ENCODE measurements around the gene SH3GLB2. TPM values are rescaled to one million over a fixed set of nuclear protein-coding genes. Genes with fewer than 3 reads are reported as not detected.
"Not testable (repeated sequence)": the region's sequence is repeated elsewhere in the genome, so short reads cannot be mapped to it uniquely, and the experiment has no call there.

SH3GLB2 gene
- polyA plus RNA-seq, 3 donors from 2014 or later, result 20.4 to 42.2 (median 24.1) TPM

- peaks cover 0 to 1% (median 0%) of the 10 kb centered on the region in 3 donors for H3K27me3 Mint-ChIP-seq (ENCODE audit: low read depth in 3 of 3)
- H3K9me3 Mint-ChIP-seq, result no peaks in the 10 kb centered on the region
- DNase-seq, result no peak
- no peak overlapping the region for H3K4me3 Mint-ChIP-seq
- H3K27ac Mint-ChIP-seq, result no peak overlapping the region
- peaks cover 0 to 8% (median 0%) of the 10 kb centered on the region in 3 donors for H3K36me3 Mint-ChIP-seq
- no peaks in the 10 kb centered on the region for H3K4me1 Mint-ChIP-seq
Measured at GRCh38 chr9:129007766-129008468, 20.2 kb downstream of the SH3GLB2 start.

GRCh38 chr9:129007035-129007765 lies 20.9 kb downstream of the SH3GLB2 start:
- Mint-ChIP-seq H3K4me1 (no peaks in the 10 kb centered on the region), H3K36me3 (peaks cover 0 to 15% (median 0%) of the 10 kb centered on the region in 3 donors), H3K4me3 (no peak overlapping the region), H3K27me3 (ENCODE audit: low read depth in 3 of 3) (peaks cover 0 to 1% (median 0%) of the 10 kb centered on the region in 3 donors), H3K27ac (no peak overlapping the region), H3K9me3 (no peaks in the 10 kb centered on the region)
- DNase-seq, result no peak

GRCh38 chr9:129006328-129007034 lies 21.6 kb downstream of the SH3GLB2 start:
- Mint-ChIP-seq H3K4me3 (no peak overlapping the region), H3K36me3 (peaks cover 0 to 20% (median 0%) of the 10 kb centered on the region in 3 donors), H3K9me3 (no peaks in the 10 kb centered on the region), H3K27ac (peak overlapping the region in 4 of 6 donors; percentile 31 to 70 (median 52)), H3K27me3 (ENCODE audit: low read depth in 3 of 3) (peaks cover 0 to 1% (median 0%) of the 10 kb centered on the region in 3 donors), H3K4me1 (no peaks in the 10 kb centered on the region)
- peak; percentile 12 to 31 (median 19) for DNase-seq

DNA sequence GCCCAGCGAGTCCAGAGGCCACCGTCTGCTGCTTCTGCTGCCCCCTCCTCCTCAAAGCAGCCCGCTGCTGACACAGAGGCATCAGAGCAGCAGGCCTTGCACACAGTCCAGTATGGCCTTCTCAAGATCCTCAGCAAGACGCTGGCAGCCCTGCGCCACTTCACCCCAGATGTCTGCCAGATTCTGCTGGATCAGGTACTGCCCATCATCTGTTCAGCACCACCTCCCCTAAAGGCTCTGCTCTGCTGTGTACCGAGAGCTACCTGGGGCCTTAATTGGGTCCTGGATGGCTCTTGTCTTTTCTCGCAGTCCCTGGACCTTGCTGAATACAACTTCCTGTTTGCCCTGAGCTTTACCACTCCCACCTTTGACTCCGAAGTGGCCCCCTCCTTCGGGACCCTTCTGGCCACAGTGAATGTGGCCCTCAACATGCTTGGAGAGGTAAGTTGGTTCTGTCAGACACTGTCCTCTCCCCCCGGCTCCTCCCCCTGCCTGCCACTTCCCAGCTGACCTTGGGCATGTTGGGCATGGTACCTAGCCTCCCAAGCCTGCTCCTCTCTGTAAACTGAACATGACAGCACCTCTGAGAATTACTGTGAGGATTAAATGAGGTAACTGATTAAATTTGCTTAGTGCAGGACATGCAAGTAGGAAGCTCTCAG lies 22.7 kb downstream of the SH3GLB2 start:
- H3K27me3 Mint-ChIP-seq (ENCODE audit: low read depth in 3 of 3), result peaks cover 0 to 3% (median 0%) of the 10 kb centered on the region in 3 donors
- H3K27ac Mint-ChIP-seq, result peak overlapping the region in 2 of 6 donors; percentile 4 to 68
- no peaks in the 10 kb centered on the region for H3K4me1 Mint-ChIP-seq
- no peak overlapping the region for H3K4me3 Mint-ChIP-seq
- no peak for DNase-seq
- peaks cover 0 to 28% (median 6%) of the 10 kb centered on the region in 3 donors for H3K36me3 Mint-ChIP-seq
- no peaks in the 10 kb centered on the region for H3K9me3 Mint-ChIP-seq

GRCh38 chr9:129004173-129004572 lies 24.0 kb downstream of the SH3GLB2 start:
- not testable (repeated sequence) for H3K4me1 Mint-ChIP-seq; H3K9me3 Mint-ChIP-seq; H3K27me3 Mint-ChIP-seq (ENCODE audit: low read depth in 3 of 3); DNase-seq; H3K4me3 Mint-ChIP-seq; H3K27ac Mint-ChIP-seq
- peaks cover 4 to 34% (median 6%) of the 10 kb centered on the region in 3 donors for H3K36me3 Mint-ChIP-seq

- peak overlapping the region in 1 of 6 donors; percentile 19 for H3K27ac Mint-ChIP-seq
- no peak overlapping the region for H3K4me3 Mint-ChIP-seq
- no peak for DNase-seq
- H3K4me1 Mint-ChIP-seq, result no peaks in the 10 kb centered on the region
- H3K36me3 Mint-ChIP-seq, result peaks cover 4 to 34% (median 6%) of the 10 kb centered on the region in 3 donors
- H3K9me3 Mint-ChIP-seq, result no peaks in the 10 kb centered on the region
- H3K27me3 Mint-ChIP-seq (ENCODE audit: low read depth in 3 of 3), result peaks cover 0 to 3% (median 0%) of the 10 kb centered on the region in 3 donors
Measured at GRCh38 chr9:129002992-129003391, 25.1 kb downstream of the SH3GLB2 start.

DNA sequence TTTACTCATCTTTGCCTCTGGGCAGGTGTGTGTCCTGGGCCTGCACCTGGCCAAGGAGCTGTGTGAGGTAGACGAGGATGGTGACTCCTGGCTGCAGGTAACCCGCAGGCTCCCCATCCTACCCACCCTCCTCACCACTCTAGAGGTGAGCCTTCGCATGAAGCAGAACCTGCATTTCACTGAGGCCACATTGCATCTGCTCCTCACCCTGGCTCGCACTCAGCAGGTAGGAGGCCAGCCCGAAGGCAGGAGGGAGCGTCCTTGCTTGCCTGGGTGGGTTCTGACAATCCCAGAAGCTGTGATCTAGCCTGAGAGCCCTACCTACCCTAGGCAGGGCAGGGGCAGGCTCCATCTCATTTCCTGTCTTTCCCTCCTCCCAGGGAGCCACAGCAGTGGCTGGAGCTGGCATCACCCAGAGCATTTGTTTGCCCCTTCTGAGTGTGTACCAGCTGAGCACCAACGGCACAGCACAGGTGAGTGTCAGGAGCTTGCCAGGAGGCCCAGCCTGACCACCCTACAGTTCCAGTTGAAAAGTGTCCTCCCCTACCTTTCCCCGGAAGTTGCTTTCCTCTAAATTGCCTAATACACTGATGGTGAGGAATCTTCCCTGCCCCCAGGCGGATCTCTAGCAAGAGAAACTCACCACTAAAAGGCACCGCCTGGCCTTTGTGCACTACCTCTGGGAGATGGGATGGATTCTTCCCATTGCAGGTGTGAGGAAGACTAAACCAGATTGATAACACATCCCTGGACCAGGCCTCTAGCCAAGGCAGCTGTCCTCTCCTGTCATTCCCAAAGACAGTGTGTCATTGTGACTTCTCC lies 26.4 kb downstream of the SH3GLB2 start:
- Mint-ChIP-seq H3K36me3 (peaks cover 11 to 38% (median 12%) of the 10 kb centered on the region in 3 donors), H3K27me3 (ENCODE audit: low read depth in 3 of 3) (peaks cover 0 to 3% (median 1%) of the 10 kb centered on the region in 3 donors), H3K9me3 (no peaks in the 10 kb centered on the region), H3K4me3 (no peak overlapping the region), H3K27ac (peak overlapping the region in 1 of 6 donors; percentile 57), H3K4me1 (no peaks in the 10 kb centered on the region)
- DNase-seq, result no peak

- H3K27me3 Mint-ChIP-seq (ENCODE audit: low read depth in 3 of 3), result peaks cover 0 to 3% (median 1%) of the 10 kb centered on the region in 3 donors
- no peaks in the 10 kb centered on the region for H3K9me3 Mint-ChIP-seq
- no peak overlapping the region for H3K27ac Mint-ChIP-seq
Measured at GRCh38 chr9:128999581-129000206, 28.4 kb downstream of the SH3GLB2 start.

DNA sequence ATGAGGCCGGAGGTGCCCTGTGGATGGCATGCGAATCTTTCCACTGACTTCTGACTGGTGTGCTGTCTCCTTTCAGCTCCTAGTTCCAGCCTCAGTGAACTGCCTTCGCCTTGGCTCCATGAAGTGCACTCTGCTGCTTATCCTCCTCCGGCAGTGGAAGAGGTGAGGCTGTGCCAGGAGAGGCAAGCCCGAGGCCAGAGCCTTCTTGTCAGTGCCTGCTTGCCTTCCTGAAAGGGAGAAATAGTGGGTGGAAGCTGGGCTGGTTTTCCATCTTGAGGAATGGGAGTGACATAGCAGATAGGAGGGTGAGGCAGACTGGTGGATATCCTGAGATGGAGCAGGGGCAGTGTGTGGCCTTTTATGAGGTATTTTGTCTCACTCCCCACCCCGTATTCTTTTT lies 29.7 kb downstream of the SH3GLB2 start:
- Mint-ChIP-seq H3K27me3 (ENCODE audit: low read depth in 3 of 3) (peaks cover 0 to 3% (median 1%) of the 10 kb centered on the region in 3 donors), H3K27ac (no peak overlapping the region), H3K4me3 (no peak overlapping the region), H3K4me1 (no peaks in the 10 kb centered on the region), H3K36me3 (peaks cover 27 to 63% (median 29%) of the 10 kb centered on the region in 3 donors), H3K9me3 (no peaks in the 10 kb centered on the region)
- no peak for DNase-seq

More at GRCh38 chr9:128999581-129000206, 28.4 kb downstream of the SH3GLB2 start:
- H3K4me1 Mint-ChIP-seq, result no peaks in the 10 kb centered on the region
- no peak for DNase-seq
- H3K4me3 Mint-ChIP-seq, result no peak overlapping the region
- peaks cover 18 to 52% (median 22%) of the 10 kb centered on the region in 3 donors for H3K36me3 Mint-ChIP-seq

DNA sequence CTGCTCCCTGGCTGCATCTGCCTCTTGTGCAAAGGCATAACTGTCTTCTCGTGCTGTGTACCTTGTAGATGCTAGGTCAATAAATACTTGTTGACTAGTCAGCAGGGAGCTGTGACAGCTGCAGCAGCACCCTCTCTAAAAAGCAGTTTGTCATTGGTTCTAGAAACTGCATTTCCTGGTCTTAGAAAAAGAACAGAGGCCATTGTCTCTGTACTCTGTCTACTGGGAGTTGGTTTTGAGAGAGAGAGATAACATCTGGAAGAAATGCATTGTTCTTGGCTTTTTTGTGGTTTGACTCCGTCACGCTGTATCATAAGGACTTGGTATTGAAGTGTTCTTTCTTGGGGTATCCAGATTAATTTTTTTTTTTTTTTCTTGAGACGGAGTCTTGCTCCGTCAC lies 32.3 kb downstream of the SH3GLB2 start:
- DNase-seq, result no peak
- peaks cover 0 to 1% (median 0%) of the 10 kb centered on the region in 3 donors for H3K27me3 Mint-ChIP-seq (ENCODE audit: low read depth in 3 of 3)

DNA sequence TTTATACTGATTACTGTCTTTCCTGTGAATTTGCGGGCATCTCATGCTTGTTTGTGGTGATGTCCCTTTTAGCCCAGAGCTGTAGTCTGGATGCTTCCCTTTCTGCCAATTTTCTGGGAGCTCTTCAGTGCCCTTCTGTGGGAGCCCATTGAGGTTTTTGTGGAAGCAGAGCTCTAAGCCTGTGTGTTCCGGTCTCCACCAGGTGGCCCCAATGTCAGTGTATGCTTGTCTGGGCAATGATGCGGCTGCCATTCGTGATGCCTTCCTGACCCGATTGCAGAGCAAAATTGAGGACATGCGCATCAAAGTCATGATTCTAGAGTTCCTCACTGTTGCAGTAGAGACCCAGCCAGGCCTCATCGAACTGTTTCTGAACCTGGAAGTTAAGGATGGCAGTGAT lies 35.1 kb downstream of the SH3GLB2 start:
- DNase-seq, result no peak
- peaks cover 0 to 1% (median 0%) of the 10 kb centered on the region in 3 donors for H3K27me3 Mint-ChIP-seq (ENCODE audit: low read depth in 3 of 3)
- no peak overlapping the region for H3K4me3 Mint-ChIP-seq
- H3K4me1 Mint-ChIP-seq, result no peaks in the 10 kb centered on the region
- H3K9me3 Mint-ChIP-seq, result no peaks in the 10 kb centered on the region
- H3K36me3 Mint-ChIP-seq, result peaks cover 33 to 55% (median 38%) of the 10 kb centered on the region in 3 donors
- H3K27ac Mint-ChIP-seq, result no peak overlapping the region

More for the DNA sequence above, 32.3 kb downstream of the SH3GLB2 start:
- peak overlapping the region in 1 of 6 donors; percentile 26 for H3K27ac Mint-ChIP-seq
- H3K4me1 Mint-ChIP-seq, result no peaks in the 10 kb centered on the region
- H3K4me3 Mint-ChIP-seq, result no peak overlapping the region
- peaks cover 29 to 53% (median 29%) of the 10 kb centered on the region in 3 donors for H3K36me3 Mint-ChIP-seq
- no peaks in the 10 kb centered on the region for H3K9me3 Mint-ChIP-seq

DNA sequence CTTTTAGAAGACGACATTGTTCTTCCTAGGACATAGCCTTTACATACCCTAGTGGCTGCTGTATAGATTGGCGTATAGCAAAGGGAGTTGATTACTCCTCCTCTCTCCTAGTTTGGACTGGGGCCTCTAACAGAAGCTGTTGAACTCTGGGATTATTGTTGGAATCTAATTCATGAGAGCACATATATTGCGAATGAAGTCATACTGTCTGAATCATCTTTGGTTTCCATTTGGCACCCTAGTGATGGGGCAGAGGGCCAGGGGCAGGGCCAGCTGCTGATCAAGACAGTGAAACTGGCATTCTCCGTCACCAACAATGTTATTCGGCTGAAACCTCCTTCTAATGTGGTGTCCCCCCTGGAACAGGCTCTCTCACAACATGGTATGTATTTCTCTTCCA lies 40.3 kb downstream of the SH3GLB2 start:
- DNase-seq, result no peak
- Mint-ChIP-seq H3K27ac (no peak overlapping the region), H3K36me3 (peaks cover 22 to 58% (median 52%) of the 10 kb centered on the region in 3 donors), H3K9me3 (no peaks in the 10 kb centered on the region), H3K4me1 (no peaks in the 10 kb centered on the region), H3K4me3 (no peak overlapping the region), H3K27me3 (ENCODE audit: low read depth in 3 of 3) (no peaks in the 10 kb centered on the region)

Measured in immature natural killer cell (primary cell).